MM.1S (cell line): ENCODE measurements around the gene PTPRN2.

Experiments used
- CTCF ChIP-seq: fragments of 300-600 bp; sonication (generic); IDR thresholded peaks from 2 replicates; pipeline ENCODE4 v1.5.1; 2016; ENCODE audit warnings: antibody characterized with exemption, low read length, mixed read lengths
- EZH2 ChIP-seq: fragments of 300-600 bp; sonication (generic); optimal IDR thresholded peaks from 2 replicates; pipeline ENCODE3; 2017; ENCODE audit warnings: low read depth, mild to moderate bottlenecking, antibody characterized with exemption, low read length, mixed read lengths

- TF ChIP-seq CTCF (no peak), EZH2 (no peak)
These were observed 272.3 kb downstream of the PTPRN2 start for GRCh38 chr7:158315326-158315725.
